Keratinocyte (primary cell): Measurements from ENCODE around the gene SHQ1. TPM values are rescaled to one million over a fixed set of nuclear protein-coding genes. Genes with fewer than 3 reads are reported as not detected.

Experiments used
- DNase-seq: peaks from one replicate; pipeline ENCODE4 v3.0.0-alpha.2; 2011; ENCODE audit warnings: low read depth, missing footprints, low spot score
- FAIRE-seq: peaks from 2 replicates; lab custom pipeline; 2011; peaks lifted over from hg19 to GRCh38; lab: Jason Lieb, UNC
- H2AFZ ChIP-seq: 2 replicates; pipeline ENCODE4 v1.6.0; 2012; ENCODE audit warnings: low read length, control low read depth, inconsistent platforms; ENCODE audit not compliant: control insufficient read depth
- H3K27ac ChIP-seq: 2 replicates; pipeline ENCODE4 v1.5.1; 2011; ENCODE audit warnings: low read length; ENCODE audit not compliant: control insufficient read depth, insufficient read depth
- H3K27me3 ChIP-seq: 3 replicates; pipeline ENCODE4 v1.6.0; 2011; ENCODE audit warnings: low read length; ENCODE audit not compliant: control insufficient read depth, insufficient read depth; ENCODE audit errors: extremely low read depth
- H3K36me3 ChIP-seq, 2 experiments: 2 replicates in 1 of 2; 3 replicates in 1 of 2; pipeline ENCODE4 v1.5.1; 2011; ENCODE audit warnings: low read length in 2 of 2, mild to moderate bottlenecking in 1 of 2; ENCODE audit not compliant: control insufficient read depth in 2 of 2, insufficient read depth in 2 of 2; ENCODE audit errors: extremely low read depth in 1 of 2
- H3K4me1 ChIP-seq: 3 replicates; pipeline ENCODE4 v1.5.1; 2011; ENCODE audit warnings: low read length; ENCODE audit not compliant: control insufficient read depth, insufficient read depth; ENCODE audit errors: extremely low read depth
- H3K4me2 ChIP-seq: 3 replicates; pipeline ENCODE4 v1.6.0; 2011; ENCODE audit warnings: low read depth, low read length; ENCODE audit not compliant: control insufficient read depth, insufficient read depth; ENCODE audit errors: extremely low read depth
- H3K4me3 ChIP-seq, 3 experiments: fragments of 200-600 bp in 1 of 3; sonication (generic) in 1 of 3; 2 replicates in 2 of 3; 3 replicates in 1 of 3; pipeline ENCODE4 v1.5.1; 2011 to 2016; ENCODE audit warnings: low read length in 3 of 3, mild to moderate bottlenecking in 3 of 3, control low read depth in 2 of 3, inconsistent platforms in 1 of 3, low read depth in 1 of 3, mixed read lengths in 1 of 3, mixed run types in 1 of 3, moderate library complexity in 1 of 3; ENCODE audit not compliant: control insufficient read depth in 2 of 3, insufficient read depth in 2 of 3; ENCODE audit errors: extremely low read depth in 1 of 3
- H3K79me2 ChIP-seq: 2 replicates; pipeline ENCODE4 v1.6.0; 2012; ENCODE audit warnings: low read length; ENCODE audit not compliant: control insufficient read depth, insufficient read depth
- H3K9ac ChIP-seq: 3 replicates; pipeline ENCODE4 v1.6.0; 2011; ENCODE audit warnings: low read length; ENCODE audit not compliant: control insufficient read depth, insufficient read depth; ENCODE audit errors: extremely low read depth
- H3K9me1 ChIP-seq: 3 replicates; pipeline ENCODE4 v1.6.0; 2011; ENCODE audit warnings: low read length; ENCODE audit not compliant: control insufficient read depth, insufficient read depth; ENCODE audit errors: extremely low read depth
- H3K9me3 ChIP-seq: 2 replicates; pipeline ENCODE4 v1.5.1; 2012; ENCODE audit warnings: low read depth, low read length; ENCODE audit not compliant: control insufficient read depth
- H4K20me1 ChIP-seq: 3 replicates; pipeline ENCODE4 v1.6.0; 2011; ENCODE audit warnings: low read length; ENCODE audit not compliant: control insufficient read depth, insufficient read depth; ENCODE audit errors: extremely low read depth
- CTCF ChIP-seq, 3 experiments: IDR thresholded peaks in 1 of 3; conservative IDR thresholded peaks in 1 of 3; optimal IDR thresholded peaks in 1 of 3; 2 replicates in 2 of 3; 3 replicates in 1 of 3; pipeline versions ENCODE3 to v1.5.1; 2011; ENCODE audit warnings: low read length in 3 of 3, mild to moderate bottlenecking in 3 of 3, moderate library complexity in 2 of 3, control low read depth in 1 of 3, inconsistent platforms in 1 of 3; ENCODE audit not compliant: insufficient read depth in 2 of 3; ENCODE audit errors: extremely low read depth in 1 of 3
- EZH2 ChIP-seq: IDR thresholded peaks from one replicate; pipeline ENCODE4 v1.6.1; 2012; ENCODE audit warnings: inconsistent platforms, mild to moderate bottlenecking, low read length, moderate library complexity
- dilution Hi-C: fragments of 300-500 bp; cut with MboI; formaldehyde crosslinking; loops from one replicate; pipeline ENCODE4 v1.7.0; 2020; ENCODE audit warnings: low sequenced_read_pairs; ENCODE audit not compliant: extremely low pct_ligation_motif_present
- polyA plus RNA-seq, 5 experiments: library from polyadenylated mRNA; depleted of rRNA in 3 of 5; stranded (reverse) in 3 of 5; stranded (forward) in 1 of 5; unstranded in 1 of 5; fragments of >200 nt; gene quantifications; 1 replicate in 1 of 5; 2 replicates in 3 of 5; 3 replicates in 1 of 5; pipeline versions ENCODE4 v1.2.1 to v1.2.3, GENCODE V29; 2011 to 2012; ENCODE audit warnings: missing spikeins in 2 of 5, low read depth in 1 of 5, low replicate concordance in 1 of 5

Gene SHQ1
- polyA plus RNA-seq, 1 donor (not counting 4 experiments of a cell fraction or from before 2014, with no cell fraction given) = 17.7 TPM

- no peaks in the 10 kb centered on the region for H3K9me3 ChIP-seq
- H3K27ac ChIP-seq = no peak overlapping the region
- dilution Hi-C loops = no loop called here
- H2AFZ ChIP-seq = no peak overlapping the region
- DNase-seq = no peak
- H3K79me2 ChIP-seq = no peaks in the 10 kb centered on the region
- TF ChIP-seq EZH2 = no peak
- TF ChIP-seq CTCF (optimal IDR thresholded peaks at IDR 0.05 in 1 of 3, IDR thresholded peaks at IDR 0.05 in 1 of 3, conservative IDR thresholded peaks at IDR 0.05 in 1 of 3; ENCODE audit: extremely low read depth in 1 of 3, insufficient read depth in 2 of 3, low read length in 3 of 3) = no peak
- H3K9ac ChIP-seq = no peak overlapping the region
- H3K9me1 ChIP-seq = no peaks in the 10 kb centered on the region
- peaks cover 0 to 1% of the 10 kb centered on the region in 2 experiments for H3K36me3 ChIP-seq
- FAIRE-seq = no peak
- H3K4me2 ChIP-seq = no peak overlapping the region
- no peaks in the 10 kb centered on the region for H4K20me1 ChIP-seq
- H3K27me3 ChIP-seq = no peaks in the 10 kb centered on the region
- no peak overlapping the region for H3K4me3 ChIP-seq
- no peaks in the 10 kb centered on the region for H3K4me1 ChIP-seq
These were observed 79.8 kb downstream of the SHQ1 start for GRCh38 chr3:72768481-72768880.

DNA sequence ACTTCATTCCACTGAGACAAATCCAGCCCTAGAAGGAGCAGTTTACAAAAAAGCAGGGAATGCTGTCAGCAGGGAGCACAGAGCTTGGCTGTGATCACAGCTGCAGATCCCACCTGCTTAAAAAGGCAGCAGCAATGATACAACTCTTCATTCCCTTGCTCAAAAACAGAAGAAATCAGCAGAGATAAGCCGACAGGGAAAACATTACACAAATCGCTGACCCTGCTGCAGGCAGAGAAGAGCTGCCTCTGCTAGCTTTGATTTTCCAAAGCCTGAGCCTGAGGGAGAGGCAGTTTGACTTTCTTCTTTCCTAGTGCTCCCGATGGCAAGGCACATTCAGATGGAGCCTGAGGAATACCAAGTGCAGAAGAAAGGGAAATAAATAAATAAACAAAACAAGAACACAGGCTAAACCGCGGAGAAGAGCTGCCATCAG, 80.2 kb downstream of the SHQ1 start:
- no peak for FAIRE-seq
- H3K4me1 ChIP-seq = no peaks in the 10 kb centered on the region
- no peak for TF ChIP-seq CTCF (optimal IDR thresholded peaks at IDR 0.05 in 1 of 3, IDR thresholded peaks at IDR 0.05 in 1 of 3, conservative IDR thresholded peaks at IDR 0.05 in 1 of 3; ENCODE audit: extremely low read depth in 1 of 3, insufficient read depth in 2 of 3, low read length in 3 of 3)
- H4K20me1 ChIP-seq = no peaks in the 10 kb centered on the region
- H3K9me1 ChIP-seq = no peaks in the 10 kb centered on the region
- no peak overlapping the region for H3K27ac ChIP-seq
- H3K36me3 ChIP-seq = peaks cover 0 to 1% of the 10 kb centered on the region in 2 experiments
- dilution Hi-C loops = no loop called here
- no peaks in the 10 kb centered on the region for H3K79me2 ChIP-seq
- no peaks in the 10 kb centered on the region for H3K27me3 ChIP-seq
- no peak for DNase-seq
- H3K9ac ChIP-seq = no peak overlapping the region
- no peak overlapping the region for H3K4me2 ChIP-seq
- H3K4me3 ChIP-seq = no peak overlapping the region
- no peaks in the 10 kb centered on the region for H3K9me3 ChIP-seq
- H2AFZ ChIP-seq = no peak overlapping the region
